GM19452 (cell line): ENCODE data around the gene CAMTA1.

Experiments used
- ATAC-seq: cut with Tn5 transposase; IDR thresholded peaks from one replicate; pipeline ENCODE4 v1.9.1; 2021; ENCODE audit not compliant: unreplicated experiment

Gene CAMTA1

DNA sequence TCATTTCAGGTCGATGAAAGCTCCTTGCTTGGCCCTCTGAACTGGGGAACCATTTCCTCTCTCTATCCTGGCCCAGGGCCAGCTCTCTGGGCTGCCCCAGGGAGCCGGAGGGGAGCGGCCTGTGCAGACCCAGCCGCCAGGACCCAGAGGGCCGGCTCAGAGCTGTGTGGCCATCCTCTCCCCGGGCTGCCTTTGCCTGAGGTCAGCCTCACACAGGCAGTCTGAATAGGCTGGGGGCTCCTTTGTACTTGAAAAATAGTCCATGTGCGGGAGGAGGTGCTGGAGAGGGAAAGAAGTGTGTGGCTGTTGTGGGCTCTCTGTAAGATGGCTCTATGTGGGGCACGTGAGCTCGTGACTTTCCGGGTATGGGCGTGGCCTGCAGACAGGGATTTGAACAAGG is 710.7 kb downstream of the CAMTA1 start:
- ATAC-seq, result no peak

GRCh38 chr1:7497107-7497637 is 711.9 kb downstream of the CAMTA1 start:
- no peak for ATAC-seq

DNA sequence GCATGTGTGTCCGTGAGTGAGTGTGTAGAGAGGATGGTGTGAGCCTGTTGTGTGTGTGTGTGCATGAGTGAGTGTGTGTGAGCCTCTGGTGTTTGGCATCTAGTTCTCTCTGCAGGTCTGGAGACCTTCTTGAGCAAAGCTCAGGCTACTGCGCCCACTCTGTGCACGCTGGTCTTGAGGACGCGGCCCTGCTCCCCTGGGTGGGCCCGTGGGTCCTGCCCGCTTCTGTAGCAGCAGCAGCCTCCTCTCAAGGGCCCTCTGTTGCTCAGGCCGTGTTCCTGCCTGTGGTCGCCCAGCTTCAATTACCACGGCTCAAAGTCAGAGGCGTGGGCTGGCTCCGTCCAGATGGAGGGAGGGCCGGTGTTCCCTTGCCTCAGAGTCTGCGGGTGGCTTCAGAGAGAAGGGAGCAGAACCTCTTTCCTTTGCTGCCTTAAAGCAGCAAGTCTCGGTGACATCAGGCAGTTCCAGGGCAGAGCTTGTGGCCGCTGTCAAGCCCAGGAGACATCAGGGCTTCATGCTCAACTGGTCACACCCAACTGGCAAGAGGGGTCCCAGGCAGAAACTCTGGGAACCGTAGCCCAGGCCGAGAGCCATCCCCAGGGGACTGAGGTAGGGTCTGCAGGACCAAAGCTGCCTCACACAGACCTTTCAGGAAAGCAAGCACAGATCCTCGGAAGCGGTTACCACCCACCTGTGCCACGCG is 715.3 kb downstream of the CAMTA1 start:
- no peak for ATAC-seq

DNA sequence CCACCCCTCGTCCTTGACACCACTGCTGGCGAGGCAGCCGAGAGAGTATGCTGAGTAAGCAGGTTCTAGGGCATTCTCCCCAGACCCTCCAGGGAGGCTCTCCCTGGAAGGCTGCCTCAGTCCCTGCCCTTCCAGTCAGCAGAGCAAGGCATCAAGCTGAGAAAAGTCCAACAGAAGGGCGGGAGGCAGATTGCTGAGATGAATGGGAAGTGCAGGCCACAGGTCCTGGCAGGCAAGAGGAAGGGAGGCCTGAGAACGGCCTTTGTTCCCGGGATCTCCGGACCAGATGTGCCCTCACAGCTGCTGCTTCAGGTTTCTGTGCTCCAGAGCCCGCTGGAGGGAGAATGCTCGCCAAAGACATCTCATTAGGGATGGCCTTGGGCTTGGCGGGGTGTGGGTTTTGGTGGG is 715.8 kb downstream of the CAMTA1 start:
- no peak for ATAC-seq

DNA sequence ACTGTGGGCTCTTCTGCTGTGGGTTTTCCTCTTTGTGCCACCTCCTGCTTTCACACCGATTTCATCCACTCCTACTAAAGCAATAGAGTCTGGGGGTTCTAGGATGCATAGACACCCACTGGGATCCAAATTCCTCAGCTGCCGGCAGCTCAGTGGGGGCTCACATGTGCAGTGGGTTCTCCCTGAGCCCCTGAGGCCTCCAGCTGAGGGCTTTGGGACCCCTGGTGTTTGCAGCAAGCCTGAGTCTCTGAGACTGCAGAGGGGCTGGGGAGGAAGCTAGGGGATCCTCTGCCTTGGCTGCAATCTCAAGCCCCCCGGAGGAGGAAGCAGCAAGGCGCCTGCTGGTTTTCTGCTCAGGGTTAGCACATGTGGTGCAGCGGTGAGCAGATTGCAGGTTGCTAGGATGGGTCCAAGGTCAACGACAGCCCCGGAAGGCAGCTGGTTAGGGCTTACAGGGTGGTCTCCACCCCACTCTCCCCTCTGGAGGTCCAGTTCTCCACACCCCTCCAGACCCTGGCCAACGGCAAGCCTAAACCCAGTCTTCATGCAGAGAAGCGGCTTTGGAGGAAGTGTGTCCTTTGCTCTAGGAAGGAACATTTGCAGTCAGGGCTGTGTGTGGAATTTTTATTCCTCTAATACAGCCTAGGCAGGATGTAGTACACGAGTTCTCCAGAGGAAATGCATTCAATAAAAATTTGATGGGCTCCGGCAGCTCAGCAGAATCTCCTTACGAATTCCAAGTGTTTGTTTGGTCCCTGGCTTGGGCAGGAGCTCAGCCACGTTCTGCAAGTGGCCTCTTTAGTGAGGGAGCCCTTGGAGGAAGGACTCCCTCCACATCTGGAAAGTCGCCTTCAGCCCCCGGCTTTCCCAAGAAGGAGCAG is 716.7 kb downstream of the CAMTA1 start:
- ATAC-seq, result no peak

DNA sequence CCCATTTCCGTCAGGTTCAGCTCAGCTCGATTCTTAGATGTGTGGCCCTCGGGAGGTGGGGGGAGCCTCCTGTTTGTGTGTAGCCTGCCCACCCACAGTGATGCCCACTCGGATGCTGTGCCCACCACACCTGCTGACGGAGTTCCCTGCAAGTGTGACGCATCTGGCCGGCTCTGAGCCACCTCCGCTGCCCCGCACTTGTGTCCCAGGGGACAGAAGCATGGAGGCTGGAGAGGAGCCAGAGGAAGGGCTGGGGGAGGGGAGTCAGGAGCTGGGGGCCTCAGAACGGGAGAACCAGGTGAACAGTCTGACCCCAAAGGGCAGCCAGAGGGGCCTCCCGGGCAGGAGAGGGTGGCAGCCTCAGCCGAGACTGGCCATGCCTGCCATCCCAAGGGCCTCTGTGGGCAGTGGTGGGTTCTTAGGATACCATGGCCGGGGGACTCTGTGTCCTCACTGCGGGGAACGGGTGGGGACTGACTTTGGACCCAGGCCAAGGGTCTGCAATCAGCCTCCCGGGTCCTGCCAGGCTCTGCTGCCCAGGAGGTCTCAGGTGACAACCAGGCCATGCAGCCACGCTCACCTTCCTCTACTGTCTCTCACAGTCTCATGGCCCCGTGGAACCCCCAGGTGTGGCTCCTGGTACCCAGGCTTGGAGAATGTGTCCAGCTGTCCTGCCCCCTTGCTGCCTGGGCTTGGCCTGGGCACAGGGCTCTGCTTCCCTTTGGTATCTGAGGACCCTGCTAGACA is 718.6 kb downstream of the CAMTA1 start:
- ATAC-seq, result no peak

GRCh38 chr1:7504438-7504720 is 719.1 kb downstream of the CAMTA1 start:
- no peak for ATAC-seq

DNA sequence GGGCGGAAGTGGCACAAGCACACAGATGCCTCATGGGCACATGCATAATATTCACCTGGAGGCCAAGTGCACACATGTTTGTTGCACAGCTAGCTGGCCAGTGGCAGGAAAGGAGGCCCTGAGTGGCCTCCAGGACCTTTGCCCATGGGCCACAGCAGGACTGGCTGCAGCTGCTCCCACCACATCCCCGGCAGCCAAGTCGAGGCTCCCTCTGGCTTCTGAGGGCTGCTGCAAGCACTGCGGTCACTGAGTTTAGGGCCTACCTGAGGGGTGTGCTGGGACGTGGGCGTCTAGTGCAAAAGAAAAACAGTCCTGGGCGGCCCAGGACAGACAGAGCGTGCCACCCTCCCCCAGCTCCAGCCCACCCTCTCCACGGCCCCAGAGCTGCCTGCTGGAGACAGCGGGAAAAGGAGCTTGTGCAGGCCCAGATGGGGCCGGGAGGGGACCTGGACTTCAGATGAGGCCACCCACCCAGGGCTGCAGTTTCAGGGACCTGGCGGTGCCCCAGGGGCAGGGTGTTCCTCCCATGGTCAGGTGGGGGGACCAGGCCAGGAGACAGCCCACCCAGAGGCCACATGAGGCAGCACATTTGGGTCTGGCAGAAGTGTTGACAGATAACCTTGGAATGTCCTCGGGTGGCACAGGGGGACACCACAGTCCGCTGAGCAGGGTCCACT is 720.0 kb downstream of the CAMTA1 start:
- ATAC-seq, result no peak

DNA sequence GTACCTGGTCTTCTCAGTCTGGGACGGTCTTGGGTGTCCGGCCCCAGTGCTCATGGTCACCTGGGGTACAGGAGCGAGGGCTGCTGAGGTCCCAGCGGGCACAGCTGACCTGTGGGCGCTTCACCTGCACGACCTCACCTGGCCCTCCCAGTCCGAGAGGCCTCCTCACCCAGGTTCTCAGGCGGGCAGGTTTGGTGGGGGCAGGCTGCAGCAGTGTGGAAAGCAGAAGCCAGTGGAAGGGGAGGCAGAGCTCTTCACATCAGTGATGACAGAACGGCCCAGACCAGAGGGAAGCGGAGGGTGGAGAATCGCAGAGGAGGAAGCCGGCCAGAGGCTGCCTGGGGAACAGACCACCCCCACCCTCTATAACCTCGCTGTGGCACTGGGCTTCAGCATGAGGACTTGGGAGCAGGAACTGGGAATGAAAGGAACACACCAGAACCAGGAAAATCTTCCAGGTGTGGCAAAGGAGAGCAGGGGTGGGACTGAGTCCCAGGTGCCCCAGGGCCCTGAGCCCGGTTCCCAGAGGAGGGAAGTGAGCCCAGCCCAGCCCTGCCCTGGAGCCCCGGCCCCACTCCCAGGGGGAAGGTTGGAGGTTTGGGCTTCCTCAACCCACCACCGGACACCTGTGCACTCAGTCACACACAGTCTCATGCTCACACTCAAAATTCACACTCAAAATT is 720.7 kb downstream of the CAMTA1 start:
- ATAC-seq, result no peak

- ATAC-seq, result no peak
Observed at GRCh38 chr1:7506454-7507284, 721.4 kb downstream of the CAMTA1 start.

DNA sequence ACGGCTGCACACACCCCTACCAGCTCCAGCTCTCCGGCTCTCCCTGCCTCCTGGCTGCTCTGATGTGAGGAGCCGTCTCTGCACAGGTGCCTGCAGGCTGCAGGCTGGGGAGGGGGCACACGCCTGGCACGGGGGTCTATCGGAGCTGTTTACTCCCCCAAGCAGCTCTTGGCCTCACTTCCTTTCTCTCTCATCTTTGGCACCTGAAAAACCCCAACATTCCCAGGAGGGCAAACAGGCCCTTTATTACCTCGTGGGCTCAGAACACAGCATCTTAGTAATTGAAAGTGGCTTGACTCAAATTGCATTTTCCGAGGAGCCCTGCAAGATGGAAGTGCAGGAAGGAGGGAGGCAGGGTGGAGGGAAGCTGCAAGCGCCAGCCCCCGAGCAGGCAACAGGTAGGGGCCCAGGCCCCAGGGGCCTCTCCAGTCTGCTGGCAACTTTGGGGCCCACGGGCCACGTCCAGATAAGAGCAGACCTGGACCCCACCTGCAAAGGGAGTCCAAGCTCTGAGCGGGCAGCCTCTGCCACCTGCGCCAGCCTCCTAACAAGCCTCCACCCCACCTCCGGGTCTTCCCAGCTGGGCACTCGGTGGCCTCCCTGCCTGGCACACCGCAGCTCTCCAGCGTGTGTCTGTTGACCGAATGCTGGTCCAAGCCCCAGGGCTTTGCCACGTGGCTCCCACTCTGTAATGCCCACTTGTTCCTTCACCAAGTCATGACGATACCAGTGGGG is 722.2 kb downstream of the CAMTA1 start:
- no peak for ATAC-seq

DNA sequence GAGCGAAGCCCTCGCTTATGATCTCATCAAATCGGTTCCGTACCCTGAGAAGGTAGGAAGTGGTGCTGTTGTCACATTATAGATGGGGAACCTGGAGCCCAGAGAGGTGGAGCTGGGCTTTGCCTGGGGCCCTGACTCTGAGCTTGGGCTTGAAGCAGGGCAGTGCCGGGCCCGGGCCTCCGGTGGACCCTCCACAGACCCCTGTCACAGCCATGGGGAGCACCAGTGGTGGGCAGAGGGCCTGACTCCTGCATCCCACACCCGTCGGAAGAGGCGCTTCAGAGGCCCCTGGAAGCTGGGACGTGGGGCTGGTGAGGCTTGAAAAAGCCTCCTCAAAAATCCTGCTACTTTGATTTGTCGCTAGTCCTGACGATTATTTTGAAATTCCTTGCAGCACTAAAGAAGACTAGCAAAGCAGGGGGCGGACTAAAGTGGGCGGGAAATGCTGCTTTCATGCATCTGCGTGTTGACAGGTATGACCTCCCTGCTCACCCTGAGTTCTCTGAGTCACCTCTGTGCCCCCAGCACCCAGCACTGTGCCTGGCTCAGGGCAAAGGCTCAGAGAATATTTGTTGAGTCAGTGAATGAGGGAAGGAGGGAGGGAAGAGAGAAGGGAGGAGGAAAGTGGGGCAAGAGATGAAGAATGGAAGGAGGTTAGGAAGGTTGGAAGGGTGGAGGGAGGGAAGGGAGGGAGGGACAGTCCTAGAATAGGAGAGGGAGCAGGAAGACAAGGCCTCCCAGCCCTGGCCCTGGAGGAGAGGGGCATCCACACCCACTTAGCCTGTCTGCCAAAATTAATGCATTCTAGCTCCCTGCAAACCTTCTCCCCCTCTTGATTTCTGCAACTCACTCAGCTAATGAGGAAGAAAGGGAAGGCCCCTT is 723.0 kb downstream of the CAMTA1 start:
- ATAC-seq, result no peak

GRCh38 chr1:7508934-7509519 is 723.8 kb downstream of the CAMTA1 start:
- ATAC-seq, result no peak

DNA sequence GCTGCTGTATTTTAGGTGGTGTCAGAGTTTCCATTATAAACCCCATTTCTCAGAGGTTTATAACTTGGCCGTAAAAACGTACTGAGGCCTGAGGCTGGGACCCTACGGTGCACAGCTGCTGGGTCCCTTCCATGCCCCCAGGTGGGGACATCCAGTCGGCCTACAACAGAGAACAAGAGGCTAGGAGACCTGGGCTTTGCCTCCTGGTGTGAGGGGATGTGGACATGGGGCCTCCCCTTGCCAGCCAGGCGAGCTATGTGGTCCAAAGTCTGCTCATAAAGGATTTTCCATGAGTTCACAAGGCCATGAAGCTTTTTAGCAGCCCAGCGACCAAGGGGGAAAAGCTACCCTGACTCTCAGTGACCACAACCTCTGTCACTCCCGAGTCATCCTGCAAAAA is 724.3 kb downstream of the CAMTA1 start:
- ATAC-seq, result no peak

DNA sequence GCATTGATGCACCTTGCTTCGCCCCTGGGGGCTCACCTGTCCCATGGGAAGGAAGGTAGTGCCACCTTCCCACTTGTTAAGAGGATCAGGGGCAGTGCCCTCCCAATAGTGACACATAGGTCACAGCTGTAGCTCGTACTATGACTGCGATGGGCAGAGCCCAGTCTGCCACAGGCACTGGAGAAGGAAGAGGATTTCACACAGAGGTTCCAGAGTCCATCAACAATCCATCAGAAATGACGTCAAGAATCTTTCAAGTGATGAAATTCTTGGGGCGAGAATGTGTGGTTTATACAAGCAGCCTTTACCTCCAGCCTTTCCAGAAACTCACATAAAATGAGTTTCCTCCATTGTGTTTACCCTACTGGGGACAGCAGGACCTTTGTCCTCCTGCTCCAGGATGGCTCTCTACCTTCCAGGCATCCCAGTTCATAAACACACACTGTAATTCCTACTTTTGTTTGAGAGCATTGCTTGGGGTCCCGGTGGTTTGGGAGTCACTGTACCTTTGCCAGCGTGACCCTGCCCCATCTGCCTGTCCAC is 725.2 kb downstream of the CAMTA1 start:
- ATAC-seq, result no peak

DNA sequence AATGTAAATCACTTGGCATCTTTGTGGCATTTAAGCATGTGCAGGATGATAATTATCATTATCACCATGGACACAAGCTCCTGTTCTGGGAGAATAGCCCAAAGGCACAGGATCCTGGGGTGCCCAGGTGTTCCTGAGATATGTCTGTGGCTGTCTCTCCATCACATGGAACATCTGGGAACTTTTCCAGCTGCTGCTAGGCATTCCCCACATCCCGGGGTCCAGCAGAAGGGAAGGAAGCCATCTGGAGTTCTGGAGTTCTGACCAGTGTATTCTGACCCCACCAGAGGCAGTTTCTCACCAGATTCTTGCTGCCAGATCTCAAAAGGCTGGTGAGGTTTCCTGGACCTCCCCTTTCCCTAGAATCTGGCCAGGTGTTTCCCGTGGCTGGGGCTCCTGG is 726.1 kb downstream of the CAMTA1 start:
- ATAC-seq, result no peak

DNA sequence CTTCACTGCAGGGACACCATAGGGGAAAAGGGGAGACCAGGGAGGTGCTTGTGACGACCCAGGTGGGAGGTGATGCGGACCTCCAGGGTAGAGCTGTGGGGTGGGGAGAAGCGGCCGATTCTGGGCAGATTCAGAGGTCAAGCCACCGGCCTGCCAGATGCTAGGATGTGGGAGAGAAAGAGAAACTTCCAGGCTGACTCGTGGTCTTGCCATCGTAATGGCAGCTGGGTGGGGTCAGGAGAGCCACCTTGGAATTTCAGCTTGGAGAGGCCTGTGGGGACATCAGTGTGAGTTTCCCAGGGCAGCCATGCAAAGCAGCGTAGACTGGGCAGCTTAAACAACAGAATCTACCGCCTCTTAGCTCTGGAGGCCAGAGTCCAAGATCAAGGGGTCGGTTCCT is 727.8 kb downstream of the CAMTA1 start:
- no peak for ATAC-seq
